ENCODE data around the gene CCDC102A. TPM values are rescaled to one million over a fixed set of nuclear protein-coding genes. Genes with fewer than 3 reads are reported as not detected.

CCDC102A gene
- total and polyA plus RNA-seq, 2 donors (not counting 3 experiments of a cell fraction or from before 2014, with no cell fraction given), result 7.8 to 12.2 TPM

- H3K79me2 ChIP-seq (ENCODE audit: control insufficient read depth, insufficient read depth, low read length), result no peaks in the 10 kb centered on the region
- FAIRE-seq, result no peak
- no peak overlapping the region for H3K4me2 ChIP-seq (ENCODE audit: insufficient read depth, low read length)
- no peaks in the 10 kb centered on the region for H3K9me3 ChIP-seq (replicated peaks; ENCODE audit: control insufficient read depth, insufficient read depth, low read length)
- H2AFZ ChIP-seq (ENCODE audit: low read depth, low read length), result no peak overlapping the region
- no peak overlapping the region for H3K9ac ChIP-seq (replicated peaks; ENCODE audit: extremely low read depth, insufficient read depth, low read length)
- intact Hi-C loops (cut with micrococcal nuclease) (loop anchor here (2.0 kb wide), 1 partner anchor 48 kb away; the partner anchor contains the start of gene DOK4), dilution Hi-C loops (cut with MboI; ENCODE audit: extremely low pct_ligation_motif_present, low sequenced_read_pairs) (no loop called here)
- no TSS peak for BruUV-seq (replicated peaks)
- H3K4me1 ChIP-seq (ENCODE audit: control insufficient read depth, extremely low read depth, insufficient read depth, low read length), result peaks cover 37% of the 10 kb centered on the region
- H3K9me1 ChIP-seq (replicated peaks; ENCODE audit: control insufficient read depth, extremely low read depth, insufficient read depth, low read length), result no peaks in the 10 kb centered on the region
- no peak for DNase-seq (ENCODE audit: low read depth, low spot score)
- peaks cover 0 to 22% of the 10 kb centered on the region in 2 experiments for H3K27me3 ChIP-seq (ENCODE audit: control insufficient read depth in 2 of 2, insufficient read depth in 2 of 2, low read length in 2 of 2)
- TF ChIP-seq EZH2 (IDR thresholded peaks at IDR 0.05; ENCODE audit: borderline replicate concordance, low read depth, low read length, severe bottlenecking) (no peak), JUN (IDR thresholded peaks at IDR 0.05; ENCODE audit: borderline replicate concordance, insufficient read depth, insufficient read length, low read depth) (no peak), POLR2A (IDR thresholded peaks at IDR 0.05; ENCODE audit: low read depth, low read length) (no peak), MYC (IDR thresholded peaks at IDR 0.05; ENCODE audit: low read depth, low read length) (no peak), MAX (IDR thresholded peaks at IDR 0.05; ENCODE audit: insufficient read depth, insufficient read length) (no peak), CTCF (IDR thresholded peaks at IDR 0.05; ENCODE audit: extremely low read depth in 1 of 2, insufficient read depth in 1 of 2, low read depth in 1 of 2, low read length in 2 of 2) (no peak), FOS (IDR thresholded peaks at IDR 0.05; ENCODE audit: borderline replicate concordance, insufficient read depth, low read length) (no peak), GATA2 (IDR thresholded peaks at IDR 0.05; ENCODE audit: insufficient read depth, insufficient read length, low read depth, low read length) (no peak), POLR2AphosphoS5 (IDR thresholded peaks at IDR 0.05; ENCODE audit: insufficient read depth, low read depth, low read length) (no peak)
- no peak overlapping the region for H3K4me3 ChIP-seq (replicated peaks in 1 of 3; ENCODE audit: insufficient read depth in 1 of 3, low read depth in 1 of 3, low read length in 3 of 3)
- POLR2A ChIA-PET, result no interaction called here
- no peak overlapping the region for H3K27ac ChIP-seq (ENCODE audit: insufficient read depth, low read depth, low read length)
- H4K20me1 ChIP-seq (replicated peaks; ENCODE audit: control insufficient read depth, extremely low read depth, insufficient read depth, low read length), result no peaks in the 10 kb centered on the region
- H3K36me3 ChIP-seq (ENCODE audit: control insufficient read depth in 2 of 2, extremely low read depth in 1 of 2, insufficient read depth in 2 of 2, low read length in 2 of 2), result no peaks in the 10 kb centered on the region
- CTCF ChIA-PET, result interaction anchor here (1.0 to 1.3 kb wide), 2 partner anchors 16 to 72 kb away, joined by 3 to 4 read pairs; partner anchors contain the start of gene POLR2C
Observed at GRCh38 chr16:57534337-57534880, 2.0 kb downstream of the CCDC102A start.

Data from endothelial cell of umbilical vein (primary cell).